Dedifferentiated amniotic fluid mesenchymal stem cell (primary cell): ENCODE results near the gene LIPI.
"Not testable (repeated sequence)": the region's sequence is repeated elsewhere in the genome, so short reads cannot be mapped to it uniquely, and the experiment has no call there.

Experiments used
- DNase-seq: peaks from one replicate; pipeline ENCODE4 v3.0.0-alpha.2; 2016; ENCODE audit errors: extremely low spot score

Gene LIPI

DNA sequence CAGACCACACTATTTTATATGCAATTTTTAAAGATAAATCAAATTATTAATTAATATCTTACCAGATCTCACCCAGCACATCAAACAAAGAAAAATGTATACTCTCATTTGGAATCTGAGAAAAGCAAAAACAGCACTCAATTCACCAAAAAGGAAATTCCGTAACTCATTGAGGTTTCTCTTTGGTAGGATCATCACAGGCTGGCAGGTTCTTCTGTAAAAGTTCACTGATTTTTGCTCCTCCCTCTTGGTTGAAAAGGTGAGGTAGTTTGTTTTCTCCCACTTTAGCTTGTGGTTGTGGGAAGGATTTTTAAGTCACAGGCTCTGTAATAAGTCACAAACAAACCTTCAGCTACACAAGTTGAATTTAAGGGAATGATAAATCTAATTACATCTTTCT lies at the start of gene LIPI:
TSS of gene LIPI (minus strand) at position 218 of the 400 bp plus-strand sequence. CDS start at position 108, 110 bp downstream.
- no peak for DNase-seq

DNA sequence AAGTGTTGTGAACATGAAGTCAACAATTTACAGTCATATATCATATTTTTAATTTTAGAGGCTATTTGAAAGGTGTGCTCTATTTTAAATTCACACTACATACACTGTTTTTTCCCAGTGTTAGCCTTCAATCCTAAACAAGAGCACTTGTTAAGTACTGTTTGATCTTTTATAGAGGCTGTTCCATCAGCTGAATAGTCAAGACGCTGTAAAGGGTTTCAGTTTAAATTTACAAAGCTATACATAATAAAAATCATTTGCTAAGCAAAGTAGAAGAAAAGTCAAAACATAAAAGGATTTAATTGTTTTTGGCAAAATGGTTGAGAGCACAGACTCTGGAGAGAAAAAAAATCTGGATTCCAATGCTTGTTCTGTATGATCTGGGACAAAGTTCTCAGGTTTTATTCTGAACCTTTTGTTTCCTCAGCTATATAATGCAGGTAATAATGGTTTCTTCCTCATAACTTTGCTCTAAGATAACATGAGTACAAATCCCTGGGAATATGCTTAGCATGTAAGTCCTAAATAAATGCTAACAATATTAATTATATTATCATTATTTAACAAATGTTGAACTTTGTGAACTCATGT lies 49.5 kb upstream of the LIPI start:
- DNase-seq, result no peak

DNA sequence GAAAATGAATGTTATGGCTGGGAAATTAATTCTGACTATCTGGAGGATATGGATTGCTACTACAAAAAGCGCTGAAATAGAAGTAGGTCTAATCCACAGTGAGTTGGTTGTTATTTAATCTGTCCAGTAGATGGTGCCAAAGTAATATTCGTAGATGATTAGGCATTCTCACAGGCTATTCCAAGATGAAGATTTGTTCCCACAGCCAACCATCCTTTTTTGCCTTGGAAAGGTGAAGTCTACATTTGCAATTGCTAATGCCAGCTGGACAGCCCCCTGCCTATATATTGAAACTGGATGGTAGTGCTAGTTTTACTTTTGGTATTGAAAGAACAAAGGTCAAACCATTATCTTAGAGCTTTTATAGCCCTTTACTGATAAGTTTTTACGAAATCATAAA lies 49.0 kb upstream of the LIPI start:
- DNase-seq, result peak; percentile 60

DNA sequence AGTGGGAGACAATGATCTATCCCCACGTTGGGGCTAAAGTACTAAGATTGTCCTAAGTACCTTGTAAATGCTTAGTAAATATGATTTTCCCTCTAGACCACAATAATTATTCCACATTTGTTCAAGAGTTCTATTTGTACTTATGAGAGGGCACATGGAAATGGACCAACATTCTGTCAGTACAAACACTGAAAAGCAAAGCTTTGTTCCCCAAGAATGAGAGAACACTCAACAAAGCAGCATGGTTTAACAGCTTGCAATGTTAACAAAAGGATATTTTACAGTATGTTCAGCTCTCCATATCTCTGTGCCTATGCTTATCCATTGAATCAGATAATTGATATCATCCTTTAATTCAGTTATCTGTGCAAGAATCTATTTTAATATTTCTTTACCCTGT lies 40.6 kb upstream of the LIPI start:
- no peak for DNase-seq

DNA sequence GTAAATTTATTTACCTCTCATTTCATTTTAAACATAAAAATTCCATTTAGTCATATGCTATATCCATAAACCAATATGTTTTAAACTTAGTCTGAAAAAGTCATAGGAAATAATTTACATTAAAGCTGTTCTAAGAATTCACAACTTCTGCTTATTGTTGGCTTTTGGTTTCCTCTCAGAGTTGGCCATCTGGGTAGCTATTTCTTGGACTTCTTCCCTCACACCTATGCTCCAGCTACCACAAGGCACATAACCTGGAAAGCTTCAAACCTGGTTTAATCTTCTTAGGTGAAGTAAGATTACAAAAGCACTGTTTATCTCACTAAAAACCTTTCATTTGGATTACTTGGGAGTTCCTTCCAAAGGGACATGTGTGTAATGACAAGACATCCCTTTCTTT lies 35.0 kb upstream of the LIPI start:
- DNase-seq, result no peak

DNA sequence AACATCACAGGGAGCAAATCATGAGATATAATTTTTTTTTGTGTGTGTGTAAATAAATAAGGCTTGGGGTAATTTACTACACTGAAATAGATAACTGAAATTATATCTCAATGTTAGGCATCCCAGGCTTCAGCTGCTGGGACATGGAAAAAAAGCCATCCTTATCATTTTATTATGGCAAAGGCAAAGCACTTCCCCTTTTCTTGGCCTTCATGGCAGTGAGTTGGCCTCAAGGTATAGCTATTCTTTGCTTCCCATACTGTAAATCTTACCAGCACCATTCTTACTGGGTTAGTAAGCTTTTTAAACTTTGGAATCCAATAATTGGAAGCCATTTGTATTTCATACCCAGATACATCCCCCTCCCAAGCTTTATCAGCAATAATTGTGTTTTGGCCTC lies 34.2 kb upstream of the LIPI start:
- no peak for DNase-seq

DNA sequence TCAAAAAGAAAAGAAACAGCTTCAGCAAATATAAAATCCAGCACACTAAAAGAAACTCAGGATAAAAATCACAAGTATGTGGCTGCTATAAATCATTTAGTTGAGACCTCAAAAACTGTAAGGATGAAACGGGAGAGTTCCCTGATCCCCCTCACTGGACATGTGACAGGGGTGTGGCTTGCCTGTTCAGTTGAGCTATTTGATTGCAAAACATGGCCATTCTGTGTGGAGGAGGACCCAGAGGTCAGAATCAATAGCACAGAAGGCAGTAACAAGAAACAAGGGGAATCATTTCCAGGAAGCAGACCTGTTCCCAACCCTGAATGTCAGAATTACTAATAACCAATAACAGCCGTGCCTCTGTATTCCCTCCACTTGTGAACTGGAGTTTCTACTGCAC lies 33.1 kb upstream of the LIPI start:
- no peak for DNase-seq

DNA sequence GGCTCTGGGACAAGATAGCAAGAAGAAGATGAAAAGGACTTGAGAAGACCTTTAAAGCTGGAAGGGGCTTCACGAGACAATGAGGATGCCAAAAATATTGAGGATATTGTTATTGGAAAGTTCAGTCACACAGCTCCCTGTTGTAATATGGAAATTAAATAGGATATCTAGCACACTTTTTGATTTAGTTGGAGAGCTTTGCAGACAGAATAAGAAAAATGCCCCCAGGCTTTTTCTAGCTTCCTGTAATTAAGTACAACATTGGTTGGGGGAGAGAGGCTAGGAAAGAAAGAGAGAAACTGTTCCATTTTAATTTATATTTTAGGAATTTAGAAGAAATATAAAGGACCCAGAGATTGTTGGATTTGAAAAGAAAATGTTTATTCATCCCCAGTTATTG lies 32.7 kb upstream of the LIPI start:
- no peak for DNase-seq

DNA sequence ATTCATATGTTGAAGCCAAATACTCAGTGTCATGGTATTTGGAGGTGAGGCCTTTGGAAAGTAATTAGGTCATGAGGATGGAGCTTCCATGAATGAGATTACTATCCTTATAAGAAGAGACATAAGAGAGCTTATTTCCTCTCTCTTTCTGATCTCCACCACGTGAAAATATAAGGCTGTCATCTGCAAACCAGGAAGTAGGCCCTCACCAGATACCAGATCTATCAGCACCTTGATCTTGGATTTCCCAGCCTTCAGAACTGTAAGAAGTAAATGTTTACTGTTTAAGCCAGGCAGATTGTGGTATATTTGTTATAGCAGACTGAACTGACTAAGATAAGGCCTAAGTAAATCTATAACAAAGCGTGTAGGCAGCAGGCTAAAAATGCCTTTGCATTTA lies 30.5 kb upstream of the LIPI start:
- no peak for DNase-seq

DNA sequence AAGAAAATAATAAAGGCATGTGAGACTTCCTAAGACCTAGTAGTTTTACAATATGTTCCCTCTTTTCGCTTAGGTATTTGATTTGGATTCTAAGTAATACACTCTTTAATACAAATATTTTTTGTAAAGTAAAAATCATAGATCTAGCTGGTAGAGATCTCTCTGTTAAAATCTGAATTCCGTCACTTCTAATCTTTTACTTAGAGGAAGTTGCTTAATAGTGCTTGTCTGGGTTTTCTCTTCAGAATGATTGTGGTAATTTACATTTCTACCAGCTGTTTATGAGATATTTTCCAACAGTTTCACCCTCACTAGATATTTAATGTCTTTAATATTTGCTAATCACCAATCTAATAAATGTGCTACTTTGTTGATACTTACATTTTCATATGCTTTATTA lies 28.5 kb upstream of the LIPI start:
- no peak for DNase-seq

DNA sequence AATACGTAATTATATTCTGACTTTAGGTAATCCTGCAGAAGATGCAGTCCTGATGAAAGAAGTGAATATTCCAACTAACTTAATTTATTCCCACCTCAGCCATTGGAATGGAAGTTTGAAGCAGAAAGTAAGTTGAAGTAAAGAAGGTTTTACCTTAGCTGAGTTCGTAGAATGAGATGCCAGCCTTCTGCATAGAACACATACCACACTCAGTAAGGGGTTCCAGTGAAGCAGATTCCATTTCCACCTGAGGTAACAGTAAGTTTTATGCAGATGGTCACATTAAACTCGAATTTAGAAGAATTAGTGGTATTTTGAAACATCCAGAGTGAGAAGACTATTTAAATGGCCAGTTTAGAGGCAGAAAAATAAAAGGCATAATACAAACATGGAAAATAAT lies 25.4 kb upstream of the LIPI start:
- no peak for DNase-seq

DNA sequence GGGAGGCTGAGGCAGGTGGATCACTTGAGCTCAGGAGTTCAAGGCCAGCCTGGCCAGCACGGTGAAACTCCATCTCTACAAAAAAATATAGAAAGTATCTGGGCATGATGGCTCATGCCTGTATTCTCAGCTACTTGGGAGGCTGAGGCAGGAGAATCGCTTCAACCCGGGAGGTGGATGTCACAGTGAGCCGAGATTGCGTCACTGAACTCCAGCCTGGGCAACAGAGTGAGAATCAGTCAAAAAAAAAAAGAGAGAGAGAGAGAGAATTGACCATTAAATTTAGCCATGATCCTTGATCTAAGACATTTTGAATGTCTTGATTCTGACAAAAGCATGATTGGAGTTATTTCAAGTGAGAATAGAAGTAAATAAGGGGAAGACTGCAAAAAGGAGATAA lies 24.3 kb upstream of the LIPI start:
- no peak for DNase-seq

DNA sequence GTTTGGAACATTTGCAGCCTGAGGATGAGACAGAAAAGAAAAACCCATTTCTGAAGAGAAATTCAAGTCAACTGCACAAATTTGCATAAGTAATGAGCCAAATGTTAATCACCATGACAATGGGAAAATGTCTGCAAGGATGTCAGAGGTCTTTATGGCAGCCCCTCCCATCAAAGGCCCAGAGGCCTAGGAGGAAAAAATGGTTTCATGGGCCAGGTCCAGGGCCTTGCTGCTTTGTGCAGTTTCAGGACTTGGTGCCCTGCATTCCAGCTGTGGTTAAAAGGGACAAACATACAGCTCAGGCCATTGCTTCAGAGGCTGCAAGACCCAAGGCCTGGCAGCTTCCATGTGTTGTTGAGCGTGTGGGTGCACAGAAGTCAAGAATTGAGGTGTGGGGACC lies 18.6 kb upstream of the LIPI start:
- DNase-seq, result no peak

DNA sequence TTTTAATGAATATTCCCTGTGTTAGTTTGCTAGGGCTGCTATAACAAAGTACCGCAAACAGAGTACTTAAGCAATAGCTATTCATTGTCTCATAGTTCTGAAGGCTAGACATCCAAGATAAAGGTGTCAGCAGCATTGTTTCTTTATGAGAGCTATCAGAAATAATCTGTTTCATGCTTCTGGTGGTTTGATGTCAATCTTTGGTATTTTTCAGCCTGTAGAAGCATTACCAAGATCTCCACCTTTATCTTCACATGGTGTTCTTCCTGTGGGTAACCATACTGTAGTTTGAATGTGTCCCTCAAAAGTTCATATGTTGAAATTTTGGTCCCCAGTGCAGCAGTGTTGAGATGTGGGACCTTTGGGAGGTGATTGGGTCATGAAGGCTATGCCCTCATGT lies 12.6 kb upstream of the LIPI start:
- DNase-seq, result no peak

DNA sequence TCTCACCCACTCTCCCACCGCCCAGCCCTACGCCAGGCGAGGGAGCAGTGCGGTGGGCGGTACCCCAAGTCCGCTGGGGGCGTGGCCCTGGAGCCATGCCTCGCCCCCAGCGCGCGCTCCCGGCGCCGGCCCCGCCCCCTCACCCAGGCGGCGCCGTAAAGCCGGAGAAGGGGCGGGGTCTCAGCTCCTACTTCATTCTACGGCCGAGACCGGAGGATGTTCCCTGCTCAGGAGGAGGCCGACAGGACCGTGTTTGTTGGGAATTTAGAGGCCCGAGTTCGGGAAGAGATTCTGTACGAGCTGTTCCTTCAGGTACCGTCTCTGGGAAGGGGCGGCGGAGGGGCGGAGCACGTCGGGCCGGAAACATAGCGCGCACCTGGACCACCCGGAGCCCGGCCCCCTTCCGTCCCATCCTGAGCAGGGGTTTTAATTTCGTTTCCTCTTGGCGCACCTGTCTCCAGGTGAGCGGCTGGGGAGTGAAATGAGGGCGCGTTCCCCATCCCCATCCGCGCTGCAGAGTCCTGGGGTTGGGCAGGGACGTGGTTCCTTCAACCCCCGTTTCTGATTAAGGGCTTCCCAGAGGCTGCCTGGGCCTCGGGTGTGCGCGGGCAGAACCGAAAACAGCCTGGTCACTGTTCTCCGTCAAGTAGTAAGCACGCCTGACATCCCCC lies 5.4 kb upstream of the LIPI start, which contains the start of gene RBM11:
TSS of gene RBM11 (plus strand) at position 187 of the 671 bp plus-strand sequence. CDS start at position 217, 30 bp downstream.
- DNase-seq, result no peak

DNA sequence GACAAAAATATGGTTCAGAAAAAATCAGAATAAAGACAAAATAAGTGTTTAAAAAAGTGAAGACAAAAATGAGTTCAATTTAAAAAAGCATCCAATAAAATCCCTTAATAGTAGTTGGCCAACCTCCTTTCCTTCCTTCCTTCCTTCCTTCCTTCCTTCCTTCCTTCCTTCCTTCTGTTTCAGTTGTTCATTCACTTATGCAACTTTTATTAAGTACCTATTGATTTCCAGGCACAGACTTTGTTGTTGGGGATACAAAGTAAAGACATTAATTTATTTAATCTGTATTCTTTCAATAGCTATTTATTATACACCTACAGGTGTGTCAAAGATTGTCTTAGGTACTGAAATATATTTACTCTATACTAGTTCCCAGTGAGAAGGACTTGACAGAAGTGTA lies 2.4 kb upstream of the LIPI start:
- no peak for DNase-seq

DNA sequence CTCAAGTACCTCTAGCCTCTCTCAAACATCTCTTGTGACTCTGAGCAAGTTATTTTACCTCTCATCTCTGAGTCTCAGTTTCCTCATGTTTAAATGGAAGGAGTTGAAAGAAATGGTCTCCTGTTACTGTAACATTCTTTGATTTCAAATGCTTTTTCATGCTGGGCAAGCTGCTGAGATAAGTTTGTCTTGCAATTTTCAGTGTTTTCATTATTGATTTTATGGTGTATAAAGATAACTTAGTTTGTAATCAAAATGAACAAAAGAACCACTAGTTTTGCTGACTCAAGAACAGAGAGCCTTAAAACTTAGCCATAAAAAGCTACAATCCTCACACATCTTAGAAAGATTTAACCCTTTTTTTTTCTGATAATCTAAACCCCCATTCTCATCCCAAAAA lies 4.5 kb downstream of the LIPI start:
- DNase-seq, result no peak

DNA sequence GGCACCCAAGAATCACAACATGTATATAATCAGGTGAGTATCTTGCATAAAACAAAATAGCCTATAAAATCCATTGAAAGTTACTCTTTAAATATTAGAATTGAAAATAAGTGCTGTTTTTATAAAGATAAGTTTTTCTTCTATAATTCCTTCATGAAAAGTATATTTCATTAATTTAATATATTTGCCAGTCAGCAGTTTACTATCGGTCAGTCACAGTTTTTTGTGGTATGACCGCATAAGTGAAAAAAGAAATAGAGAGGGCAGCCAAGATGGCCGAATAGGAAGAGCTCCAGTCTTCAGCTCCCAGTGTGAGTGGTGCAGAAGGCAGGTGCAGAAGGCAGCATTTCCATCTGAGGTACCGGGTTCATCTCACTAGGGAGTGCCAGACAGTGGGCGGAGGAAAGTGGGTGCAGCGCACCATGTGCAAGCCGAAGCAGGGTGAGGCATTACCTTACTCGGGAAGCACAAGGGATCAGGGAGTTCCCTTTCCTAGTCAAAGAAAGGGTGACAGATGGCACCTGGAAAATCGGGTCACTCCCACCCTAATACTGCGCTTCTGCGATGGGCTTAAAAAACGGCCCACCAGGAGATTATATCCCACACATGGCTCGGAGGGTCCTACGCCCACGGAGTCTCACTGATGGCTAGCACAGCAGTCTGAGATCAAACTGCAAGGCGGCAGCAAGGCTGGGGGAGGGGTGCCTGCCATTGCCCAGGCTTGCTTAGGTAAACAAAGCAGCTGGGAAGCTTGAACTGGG lies 44.1 kb downstream of the LIPI start:
- not testable (repeated sequence) for DNase-seq

DNA sequence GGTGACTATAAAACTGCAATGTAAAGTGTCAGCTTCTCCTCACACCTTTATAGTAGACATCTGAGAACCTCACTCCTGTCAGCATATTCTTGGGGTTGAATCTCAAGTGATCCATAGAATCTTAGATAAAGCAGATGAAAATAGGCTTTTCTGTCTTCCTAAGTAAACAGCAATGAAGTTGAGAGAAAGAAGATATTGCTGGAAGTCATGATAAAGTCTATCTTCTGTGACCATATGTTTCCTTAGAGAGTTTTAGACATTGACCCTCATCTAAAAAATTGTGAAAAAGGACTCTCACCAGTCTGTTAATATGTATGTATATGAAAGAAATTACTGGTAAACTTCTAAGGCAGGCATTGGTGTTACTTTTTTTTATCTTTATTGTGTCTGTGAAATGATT lies 66.8 kb downstream of the LIPI start:
- no peak for DNase-seq

DNA sequence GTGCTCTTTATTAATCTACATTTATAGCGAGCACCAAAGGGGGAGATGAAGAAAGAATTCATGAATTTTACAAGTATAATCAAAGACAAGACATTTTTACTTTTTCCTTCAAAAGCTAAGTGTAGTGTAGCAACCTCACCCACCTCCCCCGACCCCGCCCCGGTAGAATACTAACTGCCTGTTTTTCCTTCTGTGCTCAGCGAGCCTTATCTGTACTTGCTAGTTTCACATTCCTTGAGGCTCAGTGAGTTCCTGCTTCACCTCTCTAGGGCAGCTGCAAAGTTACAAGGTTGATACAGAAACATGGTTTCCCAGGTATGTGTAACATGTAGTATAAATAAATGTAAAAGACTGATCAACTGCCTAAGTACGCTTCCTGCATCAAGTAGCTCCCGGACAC lies 86.5 kb downstream of the LIPI start:
- DNase-seq, result no peak

DNA sequence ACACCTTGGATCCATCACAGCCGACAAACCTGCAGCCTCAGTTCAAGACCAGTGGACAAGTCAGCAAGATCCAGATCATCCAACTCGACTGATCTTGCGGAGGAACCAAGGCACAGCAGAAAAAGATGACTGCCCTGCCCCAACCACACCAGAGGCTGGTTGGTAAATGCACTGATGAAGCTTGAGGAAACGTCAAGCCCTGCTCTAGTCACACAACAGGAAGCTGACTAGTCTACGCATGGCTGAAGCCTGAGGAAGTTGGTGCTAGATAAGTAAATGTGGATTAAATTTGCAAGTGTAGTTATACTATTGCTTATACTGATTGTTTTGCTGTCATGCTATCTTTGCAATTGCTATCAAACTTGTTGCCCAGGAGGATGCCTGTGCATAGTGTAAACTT lies 89.0 kb downstream of the LIPI start:
- no peak for DNase-seq

DNA sequence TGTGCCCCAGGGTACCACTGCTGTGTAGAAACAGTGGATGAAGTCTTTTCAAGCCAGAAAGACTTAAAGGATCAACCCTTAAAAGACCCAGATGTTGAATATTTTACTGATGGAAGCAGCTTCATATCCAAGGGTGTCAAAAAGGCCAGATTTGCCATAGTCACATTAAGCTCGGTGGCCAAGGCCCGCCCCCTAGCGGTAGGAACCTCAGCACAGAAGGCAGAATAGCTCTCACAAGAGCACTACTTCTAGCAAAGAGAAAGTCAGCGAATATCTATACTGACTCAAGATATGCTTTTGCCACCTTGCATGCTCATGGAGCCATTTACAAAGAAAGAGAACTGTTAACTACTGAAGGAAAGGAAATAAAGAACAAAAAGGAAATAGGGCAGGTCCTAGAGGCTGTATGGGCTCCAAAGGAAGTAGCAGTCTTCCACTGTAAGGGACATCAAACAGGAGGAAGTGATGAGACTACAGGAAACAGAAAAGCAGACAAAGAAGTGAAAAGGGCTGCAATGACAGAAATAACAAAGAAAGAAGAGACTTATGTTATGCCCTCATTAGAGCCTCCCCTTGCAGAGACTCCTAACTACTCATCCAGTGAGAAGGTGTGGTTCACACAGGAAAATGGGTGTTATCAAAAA lies 90.5 kb downstream of the LIPI start:
- no peak for DNase-seq

DNA sequence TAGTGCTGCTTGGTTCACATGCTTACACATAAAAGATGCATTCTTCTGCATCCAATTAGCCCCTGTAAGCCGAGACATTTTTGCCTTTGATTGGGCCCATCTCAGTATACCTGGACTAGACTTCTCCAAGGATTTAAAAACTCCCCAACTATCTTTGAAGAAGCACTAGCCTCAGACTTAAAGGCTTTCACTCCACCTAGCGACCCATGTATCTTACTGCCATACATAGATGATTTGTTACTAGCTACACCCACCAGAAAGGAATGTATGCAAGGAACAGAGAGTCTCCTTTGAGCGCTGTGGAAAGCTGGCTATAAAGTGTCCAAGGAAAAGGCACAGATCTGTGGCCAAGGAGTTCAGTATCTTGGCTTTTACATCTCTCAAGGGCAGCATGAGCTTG lies 91.7 kb downstream of the LIPI start:
- no peak for DNase-seq
